ENCODE results near the gene TVP23A. TPM values are rescaled to one million over a fixed set of nuclear protein-coding genes. Genes with fewer than 3 reads are reported as not detected.
"Not testable (repeated sequence)": the region's sequence is repeated elsewhere in the genome, so short reads cannot be mapped to it uniquely, and the experiment has no call there.

TVP23A gene
- total and polyA plus RNA-seq, 9 donors = 2.0 to 4.0 (median 2.9) TPM

DNA sequence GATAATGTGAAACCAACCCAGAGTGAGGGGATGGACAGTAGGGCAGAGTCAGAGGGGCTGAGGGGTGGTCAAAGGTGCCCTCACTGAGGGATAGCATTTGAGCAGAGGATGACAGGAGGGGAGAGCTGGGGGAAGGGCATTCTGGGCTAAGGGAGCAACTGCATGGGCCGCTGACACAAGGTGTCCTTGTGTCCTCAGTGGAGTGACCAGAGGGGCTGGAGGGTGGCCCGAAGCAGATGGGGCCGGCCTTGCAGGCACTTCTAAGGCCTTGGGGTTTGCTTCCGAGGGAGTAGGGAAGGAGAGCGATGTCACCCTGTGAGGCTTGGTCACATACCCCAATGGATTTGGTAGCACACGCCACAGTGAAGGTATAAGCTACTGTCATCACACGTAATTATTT, 64.9 kb downstream of the TVP23A start:
- Histone ChIP-seq H3K27ac (ENCODE audit: low read length) (no peak overlapping the region), H3K4me3 (ENCODE audit: low read length) (no peak overlapping the region), H3K4me1 (ENCODE audit: control insufficient read depth, insufficient read depth, low read length) (no peaks in the 10 kb centered on the region), H3K27me3 (ENCODE audit: control insufficient read depth, insufficient read depth, low read length) (no peaks in the 10 kb centered on the region), H3K9me3 (replicated peaks; ENCODE audit: control insufficient read depth, low read depth, low read length) (no peaks in the 10 kb centered on the region), H3K36me3 (ENCODE audit: control insufficient read depth, insufficient read depth, low read length) (peaks cover 77% of the 10 kb centered on the region)
- WGBS (ENCODE audit: insufficient coverage) = 91% methylated on average over 3 of the region's 7 CpGs
- DNase-seq = no peak

DNA sequence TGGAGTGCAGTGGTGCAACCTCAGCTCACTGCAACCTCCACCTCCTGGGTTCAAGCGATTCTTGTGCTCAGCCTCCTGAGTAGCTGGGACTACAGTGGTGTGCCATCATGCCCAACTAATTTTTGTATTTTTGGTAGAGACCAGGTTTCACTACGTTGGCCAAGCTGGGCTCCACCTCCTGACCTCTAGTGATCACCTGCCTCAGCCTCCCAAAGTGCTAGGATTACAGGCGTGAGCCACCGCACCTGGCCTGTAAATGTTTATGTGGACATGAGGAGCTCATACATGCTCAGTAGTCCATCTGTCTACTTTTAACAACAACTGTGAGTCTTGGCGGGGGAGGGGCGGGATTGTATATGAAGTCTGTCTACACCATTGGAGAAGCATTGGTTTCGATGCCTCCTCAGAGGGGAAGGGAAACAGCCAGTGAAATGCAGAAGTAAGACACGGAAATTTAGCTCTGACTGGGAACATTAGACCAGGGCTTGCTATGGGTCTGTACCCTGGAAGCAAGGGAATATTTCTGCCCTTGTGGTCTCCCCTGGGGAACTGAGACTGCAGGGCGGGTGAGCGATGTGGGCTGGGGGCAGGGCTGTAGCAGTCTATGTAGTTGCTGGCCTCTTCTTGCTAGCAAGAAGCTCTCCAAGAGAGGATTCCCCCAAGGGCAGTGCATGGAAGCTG, 65.6 kb downstream of the TVP23A start:
- WGBS (ENCODE audit: insufficient coverage) = 90% methylated on average over 6 of the region's 10 CpGs
- Histone ChIP-seq H3K27me3 (ENCODE audit: control insufficient read depth, insufficient read depth, low read length) (no peaks in the 10 kb centered on the region), H3K4me3 (ENCODE audit: low read length) (no peak overlapping the region), H3K4me1 (ENCODE audit: control insufficient read depth, insufficient read depth, low read length) (no peaks in the 10 kb centered on the region), H3K36me3 (ENCODE audit: control insufficient read depth, insufficient read depth, low read length) (peaks cover 76% of the 10 kb centered on the region), H3K27ac (ENCODE audit: low read length) (no peak overlapping the region), H3K9me3 (replicated peaks; ENCODE audit: control insufficient read depth, low read depth, low read length) (no peaks in the 10 kb centered on the region)
- peak; percentile 84 for DNase-seq

DNA sequence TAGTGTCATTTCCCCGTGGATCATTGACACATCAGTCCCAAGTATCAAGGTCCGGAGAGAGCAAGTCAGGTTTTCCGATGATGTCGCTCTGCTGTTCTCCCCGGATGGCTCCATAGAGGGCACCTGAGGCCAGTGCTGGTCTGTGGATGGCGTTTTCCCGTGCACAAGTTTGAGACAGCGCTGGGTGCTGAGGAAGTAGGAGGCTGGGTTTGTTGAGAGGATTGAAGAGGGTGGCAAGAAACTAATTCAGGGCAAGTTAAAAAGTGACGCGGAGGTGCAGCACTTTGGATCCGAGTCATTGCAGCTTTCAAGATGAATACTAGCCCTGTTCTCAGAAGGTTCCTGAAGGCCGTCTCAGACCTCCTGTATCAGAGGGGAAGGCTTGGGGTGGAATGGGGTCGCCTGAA, 67.3 kb downstream of the TVP23A start:
- Histone ChIP-seq H3K27me3 (ENCODE audit: control insufficient read depth, insufficient read depth, low read length) (no peaks in the 10 kb centered on the region), H3K36me3 (ENCODE audit: control insufficient read depth, insufficient read depth, low read length) (peaks cover 75% of the 10 kb centered on the region), H3K4me3 (ENCODE audit: low read length) (no peak overlapping the region), H3K9me3 (replicated peaks; ENCODE audit: control insufficient read depth, low read depth, low read length) (no peaks in the 10 kb centered on the region), H3K4me1 (ENCODE audit: control insufficient read depth, insufficient read depth, low read length) (peaks cover under 1% of the 10 kb centered on the region), H3K27ac (ENCODE audit: low read length) (no peak overlapping the region)
- no peak for DNase-seq
- WGBS (ENCODE audit: insufficient coverage) = 75% methylated on average over 9 of the region's 13 CpGs

DNA sequence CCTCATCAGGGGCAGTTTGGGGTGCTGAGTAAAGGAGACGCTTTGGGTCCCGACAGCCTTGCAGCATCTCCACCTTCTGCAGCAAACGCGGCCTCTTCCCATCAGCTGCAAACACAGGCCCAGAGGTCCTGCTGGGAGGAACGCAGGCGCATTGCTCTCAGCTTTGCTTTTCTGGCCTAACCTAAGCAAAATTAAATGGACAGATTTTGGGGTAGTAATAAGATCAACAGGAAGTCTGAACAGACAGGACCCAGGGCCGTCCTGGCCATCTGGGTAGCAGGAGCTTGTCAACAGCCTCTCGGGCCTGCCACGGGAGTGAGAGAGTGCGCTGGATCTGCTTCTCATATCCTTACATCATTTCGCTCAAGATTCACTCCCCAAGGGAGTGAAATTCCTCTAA, 67.8 kb downstream of the TVP23A start:
- Histone ChIP-seq H3K4me3 (ENCODE audit: low read length) (no peak overlapping the region), H3K36me3 (ENCODE audit: control insufficient read depth, insufficient read depth, low read length) (peaks cover 72% of the 10 kb centered on the region), H3K9me3 (replicated peaks; ENCODE audit: control insufficient read depth, low read depth, low read length) (no peaks in the 10 kb centered on the region), H3K27me3 (ENCODE audit: control insufficient read depth, insufficient read depth, low read length) (no peaks in the 10 kb centered on the region), H3K27ac (ENCODE audit: low read length) (peak overlapping the region; percentile 42), H3K4me1 (ENCODE audit: control insufficient read depth, insufficient read depth, low read length) (peaks cover 6% of the 10 kb centered on the region)
- DNase-seq = no peak
- 80% methylated on average over 3 of the region's 11 CpGs for WGBS (ENCODE audit: insufficient coverage)

DNA sequence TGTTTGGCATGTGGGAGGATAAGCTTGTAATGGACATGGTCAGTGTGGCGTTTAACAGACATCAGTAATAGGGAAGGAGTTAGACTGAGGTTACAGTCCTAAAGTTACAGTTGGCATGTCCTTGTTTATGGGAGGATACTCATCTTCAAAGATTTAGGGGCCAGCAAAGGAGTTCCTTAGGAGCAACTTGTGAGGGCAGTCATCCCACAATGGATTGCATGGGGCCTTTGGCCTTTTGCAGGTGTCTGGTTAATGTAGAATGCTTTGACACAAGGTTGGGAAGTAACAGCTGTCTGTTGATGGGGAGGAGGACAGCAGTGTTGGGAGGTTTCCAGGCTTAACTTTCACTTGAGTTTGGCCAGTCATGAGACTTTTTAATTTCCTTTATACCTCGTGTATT, 72.8 kb downstream of the TVP23A start:
- H3K4me3 ChIP-seq (ENCODE audit: low read length) = no peak overlapping the region

DNA sequence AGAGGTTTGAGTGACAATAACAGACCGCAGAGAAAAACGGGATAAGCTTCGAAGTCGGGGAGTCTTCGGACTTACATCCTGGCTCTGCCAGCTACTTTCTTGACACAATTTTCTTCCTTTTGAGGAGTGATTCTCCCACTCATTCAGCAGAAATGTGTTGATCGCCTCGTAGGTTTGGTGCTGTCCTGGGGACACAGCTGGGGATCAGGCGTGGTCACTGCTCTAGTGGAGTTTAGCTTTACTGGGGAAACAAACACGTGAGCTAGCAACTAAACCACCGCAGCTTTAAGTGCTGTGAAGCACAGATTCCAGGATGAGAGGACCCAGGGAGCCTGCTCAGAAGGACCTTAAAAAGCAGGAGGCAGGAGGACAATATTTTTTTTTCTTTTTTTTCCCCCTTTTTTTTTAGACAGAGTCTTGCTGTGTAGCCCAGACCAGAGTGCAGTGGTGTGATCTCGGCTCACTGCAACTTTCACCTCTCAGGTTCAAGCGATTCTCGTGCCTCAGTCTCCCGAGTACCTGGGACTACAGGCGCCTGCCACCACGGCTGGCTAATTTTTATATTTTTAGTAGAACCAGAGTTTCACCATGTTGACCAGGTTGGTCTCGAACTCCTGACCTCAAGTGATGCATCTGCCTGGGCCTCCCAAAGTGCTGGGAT, 74.1 kb downstream of the TVP23A start:
- no peak for DNase-seq
- Histone ChIP-seq H3K4me3 (ENCODE audit: low read length) (peak overlapping the region; percentile 69), H3K27me3 (ENCODE audit: control insufficient read depth, insufficient read depth, low read length) (no peaks in the 10 kb centered on the region), H3K4me1 (ENCODE audit: control insufficient read depth, insufficient read depth, low read length) (peaks cover 25% of the 10 kb centered on the region), H3K36me3 (ENCODE audit: control insufficient read depth, insufficient read depth, low read length) (peaks cover 27% of the 10 kb centered on the region), H3K9me3 (replicated peaks; ENCODE audit: control insufficient read depth, low read depth, low read length) (no peaks in the 10 kb centered on the region), H3K27ac (ENCODE audit: low read length) (peak overlapping the region; percentile 93)
- 51% methylated on average over 11 of the region's 17 CpGs for WGBS (ENCODE audit: insufficient coverage)

More for the DNA sequence above, 72.8 kb downstream of the TVP23A start:
- Histone ChIP-seq H3K36me3 (ENCODE audit: control insufficient read depth, insufficient read depth, low read length) (peaks cover 37% of the 10 kb centered on the region), H3K27ac (ENCODE audit: low read length) (peak overlapping the region; percentile 59), H3K27me3 (ENCODE audit: control insufficient read depth, insufficient read depth, low read length) (no peaks in the 10 kb centered on the region), H3K4me1 (ENCODE audit: control insufficient read depth, insufficient read depth, low read length) (peaks cover 25% of the 10 kb centered on the region), H3K9me3 (replicated peaks; ENCODE audit: control insufficient read depth, low read depth, low read length) (no peaks in the 10 kb centered on the region)
- WGBS (ENCODE audit: insufficient coverage) = 88% methylated on average over 1 of the region's 2 CpGs
- DNase-seq = peak; percentile 26

DNA sequence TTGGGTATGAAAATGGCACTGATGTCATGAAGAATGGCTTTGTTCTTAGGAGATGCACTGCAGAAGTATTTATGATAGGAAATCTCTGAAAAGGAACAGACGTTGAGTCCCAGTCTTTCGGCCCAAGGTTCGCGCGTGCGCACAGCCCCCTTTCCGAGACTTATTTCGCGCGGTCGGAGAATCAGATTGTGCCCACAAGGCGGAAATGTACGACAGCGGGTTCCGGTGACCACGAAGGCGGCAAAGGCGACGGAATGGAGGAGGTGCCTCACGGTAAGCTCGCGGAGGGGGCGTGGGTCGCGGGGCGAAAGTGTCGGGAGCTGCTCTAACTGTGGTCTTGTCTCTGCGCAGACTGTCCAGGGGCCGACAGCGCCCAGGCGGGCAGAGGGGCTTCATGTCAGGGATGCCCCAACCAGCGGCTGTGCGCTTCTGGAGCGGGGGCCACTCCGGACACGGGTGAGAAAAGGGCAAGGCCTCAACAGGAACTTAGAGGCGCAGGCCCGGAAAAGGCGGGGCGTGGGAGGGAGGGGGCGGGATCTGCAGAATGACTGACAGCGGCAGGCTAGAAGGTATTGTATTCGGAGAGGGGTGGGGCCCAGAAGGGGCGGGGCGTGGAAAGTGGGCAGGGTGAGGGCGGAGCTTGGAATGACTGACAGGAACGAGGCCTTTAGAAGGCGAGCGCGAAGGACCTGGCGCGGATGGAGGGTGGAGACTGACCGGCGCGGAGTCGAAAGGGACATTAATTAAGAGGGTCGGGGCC, 74.8 kb downstream of the TVP23A start, which contains the start of gene NUBP1:
Gene NUBP1, plus strand, starts transcription at position 233 of the 760 bp plus-strand sequence. Its CDS starts 22 bp downstream, at position 255.
- DNase-seq = peak; percentile 99
- peak within 1 kb of the TSS; percentile 69 for H3K4me3 ChIP-seq (ENCODE audit: low read length)
- H3K36me3 ChIP-seq (ENCODE audit: control insufficient read depth, insufficient read depth, low read length) = peaks cover 21% of the 10 kb centered on the region
- H3K27ac ChIP-seq (ENCODE audit: low read length) = peak within 1 kb of the TSS; percentile 99
- H3K9me3 ChIP-seq (replicated peaks; ENCODE audit: control insufficient read depth, low read depth, low read length) = no peaks in the 10 kb centered on the region
- H3K4me1 ChIP-seq (ENCODE audit: control insufficient read depth, insufficient read depth, low read length) = peaks cover 25% of the 10 kb centered on the region
- H3K27me3 ChIP-seq (ENCODE audit: control insufficient read depth, insufficient read depth, low read length) = no peaks in the 10 kb centered on the region
- under 1% methylated on average over 57 of the region's 57 CpGs for WGBS (ENCODE audit: insufficient coverage)

DNA sequence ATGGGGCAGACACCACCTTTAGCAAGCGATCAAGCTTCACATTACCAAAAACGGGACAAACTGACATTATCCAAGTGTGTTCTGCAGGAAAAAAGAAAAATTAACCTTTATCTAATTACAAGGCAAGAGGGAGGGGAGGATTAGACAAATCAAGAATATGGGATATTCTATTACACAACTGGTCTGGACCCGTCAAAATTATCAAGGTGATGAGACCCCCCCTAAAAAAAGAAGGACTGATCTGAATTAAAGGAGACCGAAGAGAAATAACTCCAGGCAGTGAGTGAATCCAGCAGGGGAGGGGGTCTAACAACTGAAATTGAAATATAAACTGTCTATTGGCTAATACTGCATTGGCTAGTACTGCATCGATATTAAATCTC, 75.4 kb downstream of the TVP23A start:
- Histone ChIP-seq H3K4me3 (ENCODE audit: low read length) (peak overlapping the region; percentile 69), H3K27ac (ENCODE audit: low read length) (peak overlapping the region; percentile 99)

DNA sequence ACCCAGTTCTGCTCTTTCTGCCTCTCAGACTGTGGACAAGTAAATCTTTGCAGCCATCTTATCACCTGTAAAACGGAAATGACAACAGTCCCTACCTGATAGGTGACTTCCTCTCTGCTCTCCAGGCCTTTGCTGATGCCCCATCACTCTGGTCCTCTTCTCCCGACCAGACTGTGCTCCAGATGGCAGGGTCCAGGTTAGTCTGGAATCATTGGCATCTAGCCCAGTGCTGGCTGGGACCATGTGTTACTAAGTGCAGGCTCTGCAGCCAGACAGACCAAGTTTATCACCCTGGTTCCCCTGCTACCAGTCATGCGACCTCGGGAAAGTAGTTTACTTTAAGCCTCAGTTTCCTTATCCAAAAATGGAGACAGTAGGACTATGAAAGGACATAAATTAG, 76.8 kb downstream of the TVP23A start:
- H3K4me1 ChIP-seq (ENCODE audit: control insufficient read depth, insufficient read depth, low read length) = peaks cover 28% of the 10 kb centered on the region
- H3K27ac ChIP-seq (ENCODE audit: low read length) = no peak overlapping the region
- H3K27me3 ChIP-seq (ENCODE audit: control insufficient read depth, insufficient read depth, low read length) = no peaks in the 10 kb centered on the region
- no peak overlapping the region for H3K4me3 ChIP-seq (ENCODE audit: low read length)
- H3K9me3 ChIP-seq (replicated peaks; ENCODE audit: control insufficient read depth, low read depth, low read length) = no peaks in the 10 kb centered on the region
- 63% methylated on average over 2 of the region's 4 CpGs for WGBS (ENCODE audit: insufficient coverage)
- H3K36me3 ChIP-seq (ENCODE audit: control insufficient read depth, insufficient read depth, low read length) = peaks cover 7% of the 10 kb centered on the region
- DNase-seq = peak; percentile 45

More for the DNA sequence above, 75.4 kb downstream of the TVP23A start:
- Histone ChIP-seq H3K36me3 (ENCODE audit: control insufficient read depth, insufficient read depth, low read length) (peaks cover 19% of the 10 kb centered on the region), H3K27me3 (ENCODE audit: control insufficient read depth, insufficient read depth, low read length) (no peaks in the 10 kb centered on the region), H3K9me3 (replicated peaks; ENCODE audit: control insufficient read depth, low read depth, low read length) (no peaks in the 10 kb centered on the region), H3K4me1 (ENCODE audit: control insufficient read depth, insufficient read depth, low read length) (peaks cover 27% of the 10 kb centered on the region)
- WGBS (ENCODE audit: insufficient coverage) = 0% methylated on average over 1 of the region's 5 CpGs
- DNase-seq = no peak

DNA sequence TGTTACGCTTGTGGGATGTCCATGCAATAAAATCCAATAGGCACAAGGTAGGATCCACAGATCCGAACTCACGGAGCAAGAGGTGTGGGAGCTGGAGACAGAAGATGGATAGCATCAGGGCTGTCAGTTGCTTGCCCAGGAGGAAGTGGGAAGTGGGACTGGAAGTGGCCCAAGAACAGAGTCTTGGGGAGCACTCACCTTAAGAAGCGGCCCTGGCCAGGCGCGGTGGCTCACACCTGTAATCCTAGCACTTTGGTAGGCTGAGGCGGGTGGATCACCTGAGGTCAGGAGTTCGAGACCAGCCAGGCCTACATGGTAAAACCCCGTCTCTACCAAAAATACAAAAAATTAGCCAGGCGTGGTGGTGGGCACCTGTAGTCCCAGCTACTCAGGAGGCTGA, 77.3 kb downstream of the TVP23A start:
- DNase-seq; H3K36me3 ChIP-seq (ENCODE audit: control insufficient read depth, insufficient read depth, low read length); H3K27ac ChIP-seq (ENCODE audit: low read length); H3K4me3 ChIP-seq (ENCODE audit: low read length); H3K9me3 ChIP-seq (replicated peaks; ENCODE audit: control insufficient read depth, low read depth, low read length); H3K27me3 ChIP-seq (ENCODE audit: control insufficient read depth, insufficient read depth, low read length): not testable (repeated sequence)
- H3K4me1 ChIP-seq (ENCODE audit: control insufficient read depth, insufficient read depth, low read length) = peaks cover 27% of the 10 kb centered on the region
- 97% methylated on average over 7 of the region's 10 CpGs for WGBS (ENCODE audit: insufficient coverage)

Measured in muscle of leg (tissue), 11 donors.